Trophoblast cell (in vitro differentiated cells and primary cell): ENCODE results near the gene MRGPRX3.

Experiments used
- DNase-seq, 2 donors: peaks; one replicate each; pipeline ENCODE4 v3.0.0-alpha.2; 2016
- H2AFZ ChIP-seq: 2 replicates; pipeline ENCODE4 v1.6.1; 2013; ENCODE audit warnings: low read length, moderate library complexity, mild to moderate bottlenecking; ENCODE audit not compliant: insufficient read depth, poor library complexity
- H2AK5ac ChIP-seq: 2 replicates; pipeline ENCODE4 v1.6.1; 2013; ENCODE audit warnings: mild to moderate bottlenecking, low read length
- H2BK120ac ChIP-seq: 2 replicates; pipeline ENCODE4 v1.6.1; 2013; ENCODE audit warnings: low read length, mild to moderate bottlenecking, moderate library complexity; ENCODE audit not compliant: insufficient read depth, poor library complexity
- H2BK12ac ChIP-seq: 2 replicates; pipeline ENCODE4 v1.6.1; 2013; ENCODE audit warnings: mild to moderate bottlenecking, low read length, moderate library complexity
- H2BK5ac ChIP-seq: 2 replicates; pipeline ENCODE4 v1.6.1; 2013; ENCODE audit warnings: low read length, low read depth, moderate library complexity, mild to moderate bottlenecking; ENCODE audit not compliant: poor library complexity
- H3K14ac ChIP-seq: 2 replicates; pipeline ENCODE4 v1.6.1; 2013; ENCODE audit warnings: mild to moderate bottlenecking, low read length
- H3K18ac ChIP-seq: 2 replicates; pipeline ENCODE4 v1.6.1; 2013; ENCODE audit warnings: mild to moderate bottlenecking, low read length
- H3K23ac ChIP-seq: 2 replicates; pipeline ENCODE4 v1.6.1; 2013; ENCODE audit warnings: low read length
- H3K27ac ChIP-seq: 2 replicates; pipeline ENCODE4 v1.5.1; 2013; ENCODE audit warnings: low read depth, mild to moderate bottlenecking, inconsistent platforms, low read length, moderate library complexity
- H3K27me3 ChIP-seq: 2 replicates; pipeline ENCODE4 v1.6.1; 2013; ENCODE audit warnings: inconsistent platforms, mild to moderate bottlenecking, low read length, moderate library complexity; ENCODE audit not compliant: insufficient read depth
- H3K36me3 ChIP-seq, 2 experiments: 1 replicate in 1 of 2; 2 replicates in 1 of 2; pipeline ENCODE4 v1.6.1; 2013; ENCODE audit warnings: low read length in 2 of 2, mild to moderate bottlenecking in 2 of 2, moderate library complexity in 1 of 2; ENCODE audit not compliant: insufficient read depth in 2 of 2, control insufficient read depth in 1 of 2
- H3K4ac ChIP-seq: 2 replicates; pipeline ENCODE4 v1.6.1; 2013; ENCODE audit warnings: low read depth, mild to moderate bottlenecking, low read length, moderate library complexity
- H3K4me1 ChIP-seq, 2 experiments: 1 replicate in 1 of 2; 2 replicates in 1 of 2; pipeline ENCODE4 v1.6.1; 2013; ENCODE audit warnings: low read length in 2 of 2, mild to moderate bottlenecking in 2 of 2, moderate library complexity in 1 of 2; ENCODE audit not compliant: insufficient read depth in 2 of 2, control insufficient read depth in 1 of 2
- H3K4me2 ChIP-seq: 2 replicates; pipeline ENCODE4 v1.6.1; 2013; ENCODE audit warnings: inconsistent platforms, mild to moderate bottlenecking, low read length, moderate library complexity
- H3K4me3 ChIP-seq: 2 replicates; pipeline ENCODE4 v1.5.1; 2013; ENCODE audit warnings: mild to moderate bottlenecking, low read depth, low read length, inconsistent platforms
- H3K79me1 ChIP-seq: one replicate; pipeline ENCODE4 v1.6.1; 2013; ENCODE audit warnings: low read length
- H3K79me2 ChIP-seq: 2 replicates; pipeline ENCODE4 v1.6.1; 2013; ENCODE audit warnings: low read length, mild to moderate bottlenecking; ENCODE audit not compliant: control insufficient read depth, insufficient read depth, poor library complexity
- H3K9ac ChIP-seq: 2 replicates; pipeline ENCODE4 v1.6.1; 2013; ENCODE audit warnings: mild to moderate bottlenecking, low read length
- H3K9me3 ChIP-seq: 2 replicates; pipeline ENCODE4 v1.6.1; 2013; ENCODE audit warnings: low read depth, mild to moderate bottlenecking, control low read depth, inconsistent platforms, low read length; ENCODE audit not compliant: insufficient read depth
- H4K12ac ChIP-seq: 2 replicates; pipeline ENCODE4 v1.6.1; 2013; ENCODE audit warnings: low read depth, mild to moderate bottlenecking, low read length, moderate library complexity
- H4K8ac ChIP-seq: 2 replicates; pipeline ENCODE4 v1.6.1; 2013; ENCODE audit warnings: low read depth, mild to moderate bottlenecking, low read length, moderate library complexity
- H4K91ac ChIP-seq: one replicate; pipeline ENCODE4 v1.6.1; 2013; ENCODE audit warnings: low read depth, mild to moderate bottlenecking, low read length, moderate library complexity
- WGBS: extraction: QIAGEN DNeasy Blood & Tissue Kit; methylation state at CpG from one replicate; pipeline ENCODE4 v1.1.7; 2013; ENCODE audit warnings: missing lambda C conversion rate; ENCODE audit not compliant: insufficient read length, insufficient coverage; ENCODE audit errors: extremely low coverage; 5-methylcytosine and 5-hydroxymethylcytosine counted together

MRGPRX3 gene

GRCh38 chr11:18093959-18094358, 38.4 kb upstream of the MRGPRX3 start:
- Histone ChIP-seq H4K8ac (no peak overlapping the region), H3K9me3 (no peaks in the 10 kb centered on the region), H2AK5ac (no peak overlapping the region), H2AFZ (no peak overlapping the region), H3K14ac (no peak overlapping the region), H3K18ac (no peak overlapping the region), H3K4me3 (no peak overlapping the region), H3K79me2 (no peaks in the 10 kb centered on the region), H3K4me1 (no peaks in the 10 kb centered on the region), H4K12ac (no peak overlapping the region), H3K27me3 (no peaks in the 10 kb centered on the region), H3K4me2 (no peak overlapping the region), H2BK12ac (no peak overlapping the region), H3K79me1 (no peaks in the 10 kb centered on the region), H3K4ac (no peak overlapping the region), H3K23ac (no peak overlapping the region), H2BK5ac (no peak overlapping the region), H2BK120ac (no peak overlapping the region), H3K27ac (no peak overlapping the region), H3K9ac (no peak overlapping the region), H4K91ac (no peak overlapping the region), H3K36me3 (peaks cover 7 to 29% of the 10 kb centered on the region in 2 experiments)
- no peak for DNase-seq

DNA sequence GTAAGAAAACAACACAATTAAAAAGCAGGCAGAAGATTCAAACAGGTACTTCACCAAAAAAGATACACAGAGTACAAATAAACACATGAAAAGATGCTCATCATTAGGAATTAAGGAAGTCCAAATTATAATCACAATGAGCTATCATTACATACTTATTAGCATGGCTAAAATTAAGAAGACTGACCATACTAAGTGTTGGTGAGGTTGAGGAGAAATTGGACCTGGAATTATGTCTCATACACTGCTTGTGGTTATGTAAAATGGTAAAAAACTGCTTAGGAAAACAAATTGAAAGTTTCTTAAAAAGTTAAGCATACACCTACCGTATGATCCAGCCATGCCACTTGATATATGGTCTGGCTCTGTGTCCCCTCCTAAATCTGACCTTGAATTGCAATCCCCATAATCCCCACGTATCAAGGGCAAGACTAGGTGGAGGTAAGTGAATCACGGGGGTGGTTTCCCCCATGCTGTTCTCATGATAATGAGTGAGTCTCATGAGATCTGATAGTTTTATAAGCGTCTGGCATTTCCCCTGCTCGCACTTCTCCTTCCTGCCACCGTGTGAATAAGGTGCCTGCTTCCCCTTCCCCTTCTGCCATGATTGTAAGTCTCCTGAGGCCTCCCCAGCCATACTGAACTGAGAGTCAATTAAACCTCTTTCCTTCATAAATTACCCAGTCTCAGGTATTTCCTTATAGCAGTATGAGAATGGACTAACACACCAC, 31.3 kb upstream of the MRGPRX3 start:
- Histone ChIP-seq H3K9ac (no peak overlapping the region), H4K12ac (no peak overlapping the region), H2AFZ (no peak overlapping the region), H3K79me2 (peaks cover 6% of the 10 kb centered on the region), H3K23ac (no peak overlapping the region), H3K18ac (no peak overlapping the region), H3K4me3 (no peak overlapping the region), H3K4me2 (no peak overlapping the region), H3K79me1 (peaks cover 3% of the 10 kb centered on the region), H2BK5ac (no peak overlapping the region), H3K14ac (no peak overlapping the region), H3K36me3 (peaks cover 3 to 19% of the 10 kb centered on the region in 2 experiments), H3K27ac (no peak overlapping the region), H3K27me3 (no peaks in the 10 kb centered on the region), H3K9me3 (no peaks in the 10 kb centered on the region), H3K4ac (no peak overlapping the region), H2BK120ac (no peak overlapping the region), H3K4me1 (peaks cover 0 to 2% of the 10 kb centered on the region in 2 experiments), H4K91ac (no peak overlapping the region), H4K8ac (no peak overlapping the region), H2AK5ac (no peak overlapping the region), H2BK12ac (no peak overlapping the region)
- no CpG with 5 or more reads among the region's 6 CpGs for WGBS
- no peak for DNase-seq

DNA sequence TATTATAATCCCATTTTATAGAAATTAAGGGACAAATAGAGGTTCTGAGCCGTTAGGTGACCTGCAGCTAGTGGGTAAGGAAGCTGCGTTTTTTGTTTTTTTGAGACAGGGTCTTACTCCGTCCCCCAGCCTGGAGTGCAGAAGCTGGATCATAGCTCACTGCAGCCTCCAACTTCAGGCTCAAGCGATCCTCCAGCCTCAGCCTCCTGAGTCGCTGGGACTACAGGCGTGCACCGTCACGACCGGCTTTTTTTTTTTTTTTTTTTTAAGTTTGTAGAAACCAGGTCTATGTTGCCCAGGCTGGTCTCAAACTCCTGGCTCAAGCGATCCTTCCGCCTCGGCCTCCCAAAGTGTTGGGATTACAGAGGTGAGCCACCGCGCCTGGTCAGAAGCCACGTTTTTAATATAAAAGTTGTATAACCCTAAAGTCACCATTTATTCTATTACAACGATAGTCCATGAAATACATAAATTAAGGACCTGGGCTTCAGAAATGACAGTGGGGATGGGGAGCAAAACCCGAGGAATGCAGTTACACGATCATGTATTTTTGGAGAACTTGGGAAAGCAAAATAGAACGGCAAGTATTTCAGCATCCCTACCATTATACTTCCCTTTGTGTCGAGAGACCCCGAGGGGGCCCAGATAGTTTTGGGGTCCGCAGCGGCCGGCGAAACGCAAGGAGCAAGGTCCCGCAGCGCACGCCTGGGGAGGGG, 27.1 kb upstream of the MRGPRX3 start:
- no peak for DNase-seq
- Histone ChIP-seq H4K12ac (peak overlapping the region; percentile 89), H3K9ac (peak overlapping the region; percentile 91), H3K18ac (peak overlapping the region; percentile 98), H3K4me1 (peaks cover 0 to 2% of the 10 kb centered on the region in 2 experiments), H3K4me3 (peak overlapping the region; percentile 93), H3K4me2 (peak overlapping the region; percentile 79), H2BK5ac (peak overlapping the region; percentile 50), H3K23ac (no peak overlapping the region), H3K14ac (peak overlapping the region; percentile 96), H4K8ac (peak overlapping the region; percentile 99), H3K9me3 (no peaks in the 10 kb centered on the region), H3K36me3 (peaks cover 3 to 14% of the 10 kb centered on the region in 2 experiments), H3K79me1 (peaks cover 3% of the 10 kb centered on the region), H2AK5ac (peak overlapping the region; percentile 77), H3K27me3 (no peaks in the 10 kb centered on the region), H3K4ac (peak overlapping the region; percentile 82), H2BK120ac (peak overlapping the region; percentile 89), H3K79me2 (peaks cover 6% of the 10 kb centered on the region), H4K91ac (peak overlapping the region; percentile 90), H2BK12ac (no peak overlapping the region), H2AFZ (peak overlapping the region; percentile 98), H3K27ac (no peak overlapping the region)
- no CpG with 5 or more reads among the region's 29 CpGs for WGBS

GRCh38 chr11:18105802-18106574, 26.4 kb upstream of the MRGPRX3 start, which contains the start of gene SAAL1:
SAAL1 (minus strand) TSS chr11:18106082; CDS start chr11:18106041, 41 bp downstream.
- Histone ChIP-seq H3K14ac (peak within 1 kb of the TSS; percentile 96), H3K4ac (peak within 1 kb of the TSS; percentile 82), H4K8ac (peak within 1 kb of the TSS; percentile 99), H2BK12ac (no peak within 1 kb of the TSS), H3K4me3 (peak within 1 kb of the TSS; percentile 93), H3K9ac (peak within 1 kb of the TSS; percentile 91), H4K12ac (peak within 1 kb of the TSS; percentile 89), H4K91ac (peak within 1 kb of the TSS; percentile 90), H3K27ac (no peak within 1 kb of the TSS), H3K4me2 (peak within 1 kb of the TSS; percentile 79), H3K79me1 (peaks cover 3% of the 10 kb centered on the region), H2BK120ac (peak within 1 kb of the TSS; percentile 89), H3K9me3 (no peaks in the 10 kb centered on the region), H3K18ac (peak within 1 kb of the TSS; percentile 98), H3K36me3 (peaks cover 3 to 14% of the 10 kb centered on the region in 2 experiments), H3K23ac (no peak within 1 kb of the TSS), H3K79me2 (peaks cover 6% of the 10 kb centered on the region), H3K4me1 (peaks cover 0 to 2% of the 10 kb centered on the region in 2 experiments), H2AFZ (peak within 1 kb of the TSS; percentile 98), H3K27me3 (no peaks in the 10 kb centered on the region), H2BK5ac (peak within 1 kb of the TSS; percentile 50), H2AK5ac (peak within 1 kb of the TSS; percentile 77)
- DNase-seq, result peak; percentile 79 to 90
- WGBS, result no CpG with 5 or more reads among the region's 48 CpGs
